GM18508 (cell line): Measurements from ENCODE around the gene SPANXB1.
"Not testable (repeated sequence)": the region's sequence is repeated elsewhere in the genome, so short reads cannot be mapped to it uniquely, and the experiment has no call there.

Experiments used
- ATAC-seq: cut with Tn5 transposase; IDR thresholded peaks from one replicate; pipeline ENCODE4 v1.9.1; 2021; ENCODE audit warnings: moderate number of reproducible peaks; ENCODE audit not compliant: insufficient read depth, unreplicated experiment

The SPANXB1 gene

GRCh38 chrX:141002568-141002967 lies at the start of gene SPANXB1:
SPANXB1 (plus strand) TSS chrX:141002594; CDS start chrX:141002694, 100 bp downstream.
- ATAC-seq: not testable (repeated sequence)

- ATAC-seq: no peak
Observed at GRCh38 chrX:140967036-140967435, 35.4 kb upstream of the SPANXB1 start.

GRCh38 chrX:140971099-140971795 lies 31.1 kb upstream of the SPANXB1 start:
- ATAC-seq: no peak

- no peak for ATAC-seq
Observed at GRCh38 chrX:140975472-140975871, 26.9 kb upstream of the SPANXB1 start.

DNA sequence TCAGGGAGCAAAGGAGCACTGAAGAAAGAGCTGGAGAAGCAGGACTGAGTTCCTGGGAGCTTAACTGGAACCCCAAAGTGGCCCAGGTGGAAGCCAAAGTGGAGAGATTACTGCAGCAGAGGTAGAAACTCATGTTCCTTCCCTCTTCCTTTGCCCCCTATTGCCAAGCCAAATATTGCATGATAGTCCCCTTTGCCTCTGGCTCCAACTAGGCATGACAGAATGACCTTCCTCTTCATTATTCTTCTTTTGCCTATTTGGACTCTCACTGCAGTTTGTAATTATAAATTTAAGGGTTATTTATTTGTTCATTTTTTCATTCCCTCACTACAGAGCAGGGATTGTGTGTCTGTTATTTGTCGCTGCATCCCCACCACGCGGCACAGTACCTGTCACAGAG lies 22.1 kb upstream of the SPANXB1 start:
- no peak for ATAC-seq

DNA sequence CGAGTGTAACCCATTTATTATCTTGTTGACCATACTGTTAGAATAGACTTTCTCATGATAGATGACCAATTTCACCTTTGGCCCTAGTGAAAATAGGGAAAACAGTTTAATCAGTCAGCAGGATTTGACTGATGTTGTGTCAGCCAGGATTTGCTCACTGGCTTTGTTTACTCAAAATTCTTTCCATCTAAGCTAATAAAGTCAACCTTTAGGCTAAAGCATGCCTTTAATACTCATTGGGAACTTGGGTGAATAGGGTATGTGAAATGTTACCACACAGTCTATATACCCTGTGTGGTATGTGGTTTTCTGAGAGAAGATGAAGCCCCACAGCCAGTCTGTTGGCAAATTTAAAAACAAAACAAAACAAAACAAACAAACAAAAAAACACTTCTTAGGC lies 18.7 kb upstream of the SPANXB1 start:
- no peak for ATAC-seq

DNA sequence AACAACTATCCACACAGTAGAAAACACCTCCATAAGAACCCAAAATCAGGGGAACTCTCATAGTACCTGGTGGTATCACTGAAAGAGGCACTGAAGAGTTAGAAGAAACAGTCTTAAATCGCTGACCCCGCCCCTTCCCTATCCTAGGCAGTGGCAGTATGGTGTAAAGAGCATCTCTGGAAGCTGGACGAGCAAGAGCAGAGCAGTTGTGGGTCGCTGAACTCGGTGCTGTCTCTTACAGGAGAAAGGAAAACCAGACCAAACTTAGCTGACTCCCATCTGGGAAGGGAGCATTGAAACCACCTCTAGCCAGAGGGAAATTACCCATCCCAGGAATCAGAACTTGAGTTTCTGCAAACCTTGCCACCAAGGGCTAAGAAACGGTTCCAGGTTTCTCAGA lies 2.8 kb downstream of the SPANXB1 start:
- not testable (repeated sequence) for ATAC-seq

DNA sequence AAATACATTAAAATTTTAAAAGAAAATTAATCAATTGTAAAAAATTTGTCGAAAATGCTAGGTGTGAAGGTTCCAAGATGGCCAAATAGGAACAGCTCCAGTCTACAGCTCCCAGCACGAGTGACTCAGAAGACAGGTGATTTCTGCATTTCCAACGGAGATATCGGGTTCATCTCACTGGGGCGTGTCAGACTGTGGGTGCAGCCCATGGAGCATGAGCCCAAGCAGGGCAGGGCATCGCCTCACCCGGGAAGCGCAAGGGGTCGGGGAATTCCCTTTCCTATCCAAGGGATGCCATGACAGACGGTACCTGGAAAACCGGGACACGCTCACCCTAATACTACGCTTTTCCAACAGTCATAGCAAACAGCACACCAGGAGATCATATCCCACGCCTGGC lies 41.9 kb downstream of the SPANXB1 start:
- not testable (repeated sequence) for ATAC-seq

GRCh38 chrX:141049878-141050277 lies 47.5 kb downstream of the SPANXB1 start:
- not testable (repeated sequence) for ATAC-seq

- ATAC-seq: not testable (repeated sequence)
Observed at GRCh38 chrX:141052098-141052497, 49.7 kb downstream of the SPANXB1 start.
